Ishikawa (cell line): ENCODE results near the gene LZTS2.

Experiments
- CEBPB ChIP-seq: IDR thresholded peaks from 2 replicates; pipeline ENCODE4 v1.6.1; 2012
- TAF1 ChIP-seq: IDR thresholded peaks from 2 replicates; pipeline ENCODE4 v1.6.1; 2012; ENCODE audit warnings: low read depth, mild to moderate bottlenecking

GRCh38 chr10:100998183-100998990, 1.2 kb upstream of the LZTS2 start:
- TF ChIP-seq TAF1 (no peak), CEBPB (no peak)
